Measurements from ENCODE around the gene CDK14. TPM values are rescaled to one million over a fixed set of nuclear protein-coding genes. Genes with fewer than 3 reads are reported as not detected.
"Not testable (repeated sequence)": the region's sequence is repeated elsewhere in the genome, so short reads cannot be mapped to it uniquely, and the experiment has no call there.

The CDK14 gene
- total RNA-seq, 1 donor from 2014 or later = 58.6 TPM

GRCh38 chr7:90918303-90918702 is 322.2 kb downstream of the CDK14 start:
- no peak overlapping the region for H3K4me3 ChIP-seq
- TF ChIP-seq, protein P1, sequence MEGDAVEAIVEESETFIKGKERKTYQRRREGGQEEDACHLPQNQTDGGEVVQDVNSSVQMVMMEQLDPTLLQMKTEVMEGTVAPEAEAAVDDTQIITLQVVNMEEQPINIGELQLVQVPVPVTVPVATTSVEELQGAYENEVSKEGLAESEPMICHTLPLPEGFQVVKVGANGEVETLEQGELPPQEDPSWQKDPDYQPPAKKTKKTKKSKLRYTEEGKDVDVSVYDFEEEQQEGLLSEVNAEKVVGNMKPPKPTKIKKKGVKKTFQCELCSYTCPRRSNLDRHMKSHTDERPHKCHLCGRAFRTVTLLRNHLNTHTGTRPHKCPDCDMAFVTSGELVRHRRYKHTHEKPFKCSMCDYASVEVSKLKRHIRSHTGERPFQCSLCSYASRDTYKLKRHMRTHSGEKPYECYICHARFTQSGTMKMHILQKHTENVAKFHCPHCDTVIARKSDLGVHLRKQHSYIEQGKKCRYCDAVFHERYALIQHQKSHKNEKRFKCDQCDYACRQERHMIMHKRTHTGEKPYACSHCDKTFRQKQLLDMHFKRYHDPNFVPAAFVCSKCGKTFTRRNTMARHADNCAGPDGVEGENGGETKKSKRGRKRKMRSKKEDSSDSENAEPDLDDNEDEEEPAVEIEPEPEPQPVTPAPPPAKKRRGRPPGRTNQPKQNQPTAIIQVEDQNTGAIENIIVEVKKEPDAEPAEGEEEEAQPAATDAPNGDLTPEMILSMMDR (IDR thresholded peaks at IDR 0.05) = no peak

DNA sequence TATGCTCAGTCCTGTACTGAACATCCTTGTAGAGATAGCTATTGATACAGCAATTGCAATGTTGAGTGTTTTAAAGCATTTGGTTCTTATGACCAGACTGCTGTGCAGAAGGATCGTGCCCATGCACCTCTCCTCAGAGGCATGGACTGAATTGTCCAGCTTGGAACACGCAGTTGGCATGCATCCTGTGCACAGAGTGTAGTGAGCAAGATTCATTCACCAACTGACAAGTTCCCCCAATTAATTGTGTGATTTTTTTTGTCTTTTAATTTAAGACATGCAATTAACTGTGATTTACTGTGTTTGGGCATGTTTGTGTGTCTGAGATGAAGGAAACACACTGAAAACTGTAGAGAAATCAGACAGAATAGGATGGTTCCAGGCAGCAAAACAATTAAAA is 323.7 kb downstream of the CDK14 start:
- Histone ChIP-seq H3K27ac (no peak overlapping the region), H3K4me1 (no peaks in the 10 kb centered on the region), H3K36me3 (no peaks in the 10 kb centered on the region), H3K9me3 (no peaks in the 10 kb centered on the region), H3K4me3 (no peak overlapping the region), H3K27me3 (ENCODE audit: low read depth) (no peaks in the 10 kb centered on the region)
- no peak for DNase-seq
- no peak for ATAC-seq
- intact Hi-C loops (cut with DNase I) = no loop called here
- TF ChIP-seq, protein P1 (IDR thresholded peaks at IDR 0.05) = no peak

More at GRCh38 chr7:90918303-90918702, 322.2 kb downstream of the CDK14 start:
- H3K4me1 ChIP-seq = no peaks in the 10 kb centered on the region
- H3K36me3 ChIP-seq = no peaks in the 10 kb centered on the region
- no peak overlapping the region for H3K27ac ChIP-seq
- ATAC-seq (no peak), DNase-seq (no peak)
- intact Hi-C loops (cut with DNase I) = no loop called here
- no peaks in the 10 kb centered on the region for H3K27me3 ChIP-seq (ENCODE audit: low read depth)
- no peaks in the 10 kb centered on the region for H3K9me3 ChIP-seq

DNA sequence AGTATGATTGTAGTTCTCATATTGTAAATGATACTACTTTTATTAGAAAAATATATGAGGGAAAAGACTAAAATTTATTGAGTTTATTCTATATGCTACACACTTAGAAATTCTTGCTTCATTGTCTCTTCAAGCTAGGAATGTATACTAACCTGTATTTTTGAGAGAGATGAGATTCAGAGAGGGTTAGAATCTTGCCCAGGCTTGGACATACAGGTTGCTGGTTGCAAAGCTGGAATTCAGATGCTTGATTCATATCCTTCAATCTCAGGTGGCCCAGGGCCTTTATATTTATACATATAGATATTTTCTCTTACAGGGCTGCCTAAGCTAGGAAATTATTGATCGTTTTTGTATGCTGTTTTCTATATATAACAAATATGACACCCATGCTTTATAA is 324.2 kb downstream of the CDK14 start:
- Histone ChIP-seq H3K36me3 (no peaks in the 10 kb centered on the region), H3K27ac (no peak overlapping the region), H3K9me3 (no peaks in the 10 kb centered on the region), H3K27me3 (ENCODE audit: low read depth) (no peaks in the 10 kb centered on the region), H3K4me3 (no peak overlapping the region), H3K4me1 (no peaks in the 10 kb centered on the region)
- TF ChIP-seq, protein P1 (IDR thresholded peaks at IDR 0.05) = no peak
- DNase-seq (no peak), ATAC-seq (no peak)
- intact Hi-C loops (cut with DNase I) = no loop called here

GRCh38 chr7:90923541-90923997 is 327.4 kb downstream of the CDK14 start:
- Histone ChIP-seq H3K36me3 (no peaks in the 10 kb centered on the region), H3K4me3 (no peak overlapping the region), H3K27ac (no peak overlapping the region), H3K4me1 (no peaks in the 10 kb centered on the region), H3K27me3 (ENCODE audit: low read depth) (no peaks in the 10 kb centered on the region), H3K9me3 (no peaks in the 10 kb centered on the region)
- intact Hi-C loops (cut with DNase I) = no loop called here
- TF ChIP-seq, protein P1 (IDR thresholded peaks at IDR 0.05) = no peak
- no peak for DNase-seq
- ATAC-seq = no peak

- DNase-seq; H3K27ac ChIP-seq; H3K9me3 ChIP-seq; H3K4me3 ChIP-seq; H3K27me3 ChIP-seq (ENCODE audit: low read depth); intact Hi-C loops (cut with DNase I); ATAC-seq; H3K4me1 ChIP-seq; H3K36me3 ChIP-seq: not testable (repeated sequence)
Observed at GRCh38 chr7:90928700-90929424, 332.7 kb downstream of the CDK14 start.

Measured in lower lobe of right lung (tissue), 2 donors.